SK-N-SH (cell line): ENCODE measurements around the gene ZNF891. TPM values are rescaled to one million over a fixed set of nuclear protein-coding genes. Genes with fewer than 3 reads are reported as not detected.

Experiments used
- CTCF ChIA-PET: fragments of 300-600, 350-600 bp; formaldehyde crosslinking; extraction: SDS; loops from one replicate; lab custom pipeline; 2021; lab: Yijun Ruan, JAX
- POLR2A ChIA-PET: fragments of 350-600 bp; sonication (Branson Sonifier 250); formaldehyde crosslinking; extraction: SDS; loops from one replicate; lab custom pipeline; 2020; ENCODE audit warnings: antibody characterized with exemption, inconsistent platforms; lab: Yijun Ruan, JAX
- DNase-seq: peaks from one replicate; pipeline ENCODE4 v3.0.0; 2012
- H2AFZ ChIP-seq: fragments of 200-600 bp; sonication (generic); 2 replicates; pipeline ENCODE4 v1.8.1; 2016; ENCODE audit warnings: antibody characterized with exemption, mild to moderate bottlenecking, low read depth
- H3F3A ChIP-seq: fragments of 200-600 bp; sonication (generic); replicated peaks from 2 replicates; pipeline ENCODE3; 2016; ENCODE audit warnings: antibody characterized with exemption, mild to moderate bottlenecking; ENCODE audit not compliant: insufficient read depth
- H3K27ac ChIP-seq, 2 experiments: fragments of 200-500 bp in 1 of 2; fragments of 200-600 bp in 1 of 2; sonication (Bioruptor generic) in 1 of 2; sonication (generic), shearing (Covaris generic) in 1 of 2; 2 replicates each; pipeline versions ENCODE4 v1.5.1 to v1.6.1; 2014 to 2016; ENCODE audit warnings: low read depth in 2 of 2, inconsistent platforms in 1 of 2, low read length in 1 of 2, mild to moderate bottlenecking in 1 of 2, mixed read lengths in 1 of 2
- H3K27me3 ChIP-seq: fragments of 200-600 bp; sonication (generic), shearing (Covaris generic); 2 replicates; pipeline ENCODE4 v1.6.1; 2016; ENCODE audit warnings: mixed run types; ENCODE audit not compliant: insufficient read depth
- H3K36me3 ChIP-seq, 2 experiments: fragments of 200-500 bp in 1 of 2; fragments of 200-600 bp in 1 of 2; sonication (Bioruptor generic) in 1 of 2; sonication (generic) in 1 of 2; replicated peaks in 1 of 2; 2 replicates each; pipeline versions ENCODE3 to v1.5.1; 2014 to 2016; ENCODE audit warnings: low read length in 1 of 2, mild to moderate bottlenecking in 1 of 2; ENCODE audit not compliant: insufficient read depth in 2 of 2, control insufficient read depth in 1 of 2
- H3K4me1 ChIP-seq, 2 experiments: fragments of 200-500 bp in 1 of 2; fragments of 200-600 bp in 1 of 2; sonication (Bioruptor generic) in 1 of 2; sonication (generic), shearing (Covaris generic) in 1 of 2; 2 replicates each; pipeline versions ENCODE4 v1.5.1 to v1.6.1; 2014 to 2016; ENCODE audit warnings: low read depth in 1 of 2, low read length in 1 of 2, mixed run types in 1 of 2; ENCODE audit not compliant: insufficient read depth in 2 of 2, control insufficient read depth in 1 of 2
- H3K4me2 ChIP-seq: fragments of 200-600 bp; sonication (generic), shearing (Covaris generic); 2 replicates; pipeline ENCODE4 v1.6.1; 2017; ENCODE audit warnings: mixed run types
- H3K4me3 ChIP-seq, 2 experiments: fragments of 200-500 bp in 1 of 2; fragments of 200-600 bp in 1 of 2; sonication (Bioruptor generic) in 1 of 2; sonication (generic), shearing (Covaris generic) in 1 of 2; 2 replicates each; pipeline versions ENCODE4 v1.5.1 to v1.8.1; 2014 to 2016; ENCODE audit warnings: low read depth in 2 of 2, inconsistent platforms in 1 of 2, low read length in 1 of 2, mild to moderate bottlenecking in 1 of 2, mixed read lengths in 1 of 2, moderate library complexity in 1 of 2
- H3K79me2 ChIP-seq: fragments of 200-600 bp; sonication (generic); 2 replicates; pipeline ENCODE4 v1.8.1; 2017; ENCODE audit warnings: mild to moderate bottlenecking; ENCODE audit not compliant: insufficient read depth
- H3K9ac ChIP-seq: fragments of 200-600 bp; sonication (generic); 2 replicates; pipeline ENCODE4 v1.6.1; 2017; ENCODE audit warnings: mixed run types
- H3K9me2 ChIP-seq: fragments of 200-600 bp; sonication (generic); 2 replicates; pipeline ENCODE4 v1.6.1; 2017; ENCODE audit warnings: mixed run types
- H3K9me3 ChIP-seq: fragments of 200-600 bp; sonication (generic); 2 replicates; pipeline ENCODE4 v1.6.1; 2017; ENCODE audit warnings: mixed run types, mild to moderate bottlenecking, moderate library complexity
- H4K20me1 ChIP-seq: fragments of 200-600 bp; sonication (generic); 2 replicates; pipeline ENCODE4 v1.6.1; 2017; ENCODE audit warnings: mild to moderate bottlenecking, mixed run types; ENCODE audit not compliant: insufficient read depth
- FOXM1 ChIP-seq: IDR thresholded peaks from 2 replicates; pipeline ENCODE4 v1.4.0; 2012; ENCODE audit warnings: low read depth, mild to moderate bottlenecking
- GABPA ChIP-seq: IDR thresholded peaks from 2 replicates; pipeline ENCODE4 v1.4.0; 2012; ENCODE audit warnings: low read depth, mild to moderate bottlenecking
- NFIC ChIP-seq: IDR thresholded peaks from 2 replicates; pipeline ENCODE4 v1.4.0; 2012; ENCODE audit warnings: borderline replicate concordance
- POLR2AphosphoS5 ChIP-seq: IDR thresholded peaks from 2 replicates; pipeline ENCODE4 v1.6.1; 2012; ENCODE audit warnings: low read depth, low read length
- RCOR1 ChIP-seq: fragments of 150-350 bp; IDR thresholded peaks from 2 replicates; pipeline ENCODE4 v1.6.1; 2017; ENCODE audit warnings: antibody characterized with exemption, low read length
- RXRA ChIP-seq: IDR thresholded peaks from 2 replicates; pipeline ENCODE4 v1.4.0; 2012; ENCODE audit warnings: low read depth, mild to moderate bottlenecking, borderline replicate concordance
- TEAD4 ChIP-seq: IDR thresholded peaks from 2 replicates; pipeline ENCODE4 v1.4.0; 2012; ENCODE audit warnings: mild to moderate bottlenecking, borderline replicate concordance; ENCODE audit not compliant: insufficient read depth
- WGBS: methylation state at CpG from one replicate; pipeline ENCODE4 v1.1.6; 2017; ENCODE audit warnings: low lambda C conversion rate; 5-methylcytosine and 5-hydroxymethylcytosine counted together
- polyA plus RNA-seq, 3 experiments: library from polyadenylated mRNA; depleted of rRNA; stranded (reverse); fragments of >200 nt; gene quantifications; 2 replicates each; pipeline ENCODE4 v1.2.3, GENCODE V29; 2012
- TF ChIP-seq, protein P1 (sequence below): fragments of 150-350 bp; IDR thresholded peaks from 2 replicates; pipeline ENCODE4 v1.6.1; 2016; ENCODE audit warnings: mild to moderate bottlenecking, low read depth, low read length
- TF ChIP-seq, protein P2 (sequence below): IDR thresholded peaks from 2 replicates; pipeline ENCODE4 v1.4.0; 2012; ENCODE audit warnings: low read depth, borderline replicate concordance
- TF ChIP-seq, protein P3 (sequence below): fragments of 150-350 bp; IDR thresholded peaks from 2 replicates; pipeline ENCODE4 v1.6.1; 2017; ENCODE audit warnings: antibody characterized with exemption, low read length, low read depth, borderline replicate concordance
- TF ChIP-seq, protein P4 (sequence below): IDR thresholded peaks from 2 replicates; pipeline ENCODE4 v1.4.0; 2012; ENCODE audit warnings: low read depth

ZNF891 gene
- polyA plus RNA-seq, 1 of the 3 experiments (the other 2 are of a cell fraction) = 0.33 TPM

DNA sequence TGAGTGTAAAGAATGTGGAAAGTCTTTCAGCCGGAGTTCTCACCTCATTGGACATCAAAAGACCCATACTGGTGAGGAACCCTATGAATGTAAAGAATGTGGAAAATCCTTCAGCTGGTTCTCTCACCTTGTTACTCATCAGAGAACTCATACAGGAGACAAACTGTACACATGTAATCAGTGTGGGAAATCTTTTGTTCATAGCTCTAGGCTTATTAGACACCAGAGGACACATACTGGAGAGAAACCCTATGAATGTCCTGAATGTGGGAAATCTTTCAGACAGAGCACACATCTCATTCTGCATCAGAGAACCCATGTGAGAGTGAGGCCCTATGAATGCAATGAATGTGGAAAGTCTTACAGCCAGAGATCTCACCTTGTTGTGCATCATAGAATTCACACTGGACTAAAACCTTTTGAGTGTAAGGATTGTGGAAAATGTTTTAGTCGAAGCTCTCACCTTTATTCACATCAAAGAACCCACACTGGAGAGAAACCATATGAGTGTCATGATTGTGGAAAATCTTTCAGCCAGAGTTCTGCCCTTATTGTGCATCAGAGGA, 26.1 kb upstream of the ZNF891 start:
- no peaks in the 10 kb centered on the region for H3K4me1 ChIP-seq
- 75% methylated on average over 2 of the region's 2 CpGs for WGBS
- H3K27ac ChIP-seq = no peak overlapping the region
- H3K79me2 ChIP-seq = no peaks in the 10 kb centered on the region
- CTCF ChIA-PET = no interaction called here
- no peak for TF ChIP-seq NFIC
- no peak for TF ChIP-seq POLR2AphosphoS5
- TF ChIP-seq FOXM1 = no peak
- H3K4me2 ChIP-seq = no peak overlapping the region
- no peaks in the 10 kb centered on the region for H3K27me3 ChIP-seq
- H3K9ac ChIP-seq = no peak overlapping the region
- no peak overlapping the region for H2AFZ ChIP-seq
- no peaks in the 10 kb centered on the region for H3K9me2 ChIP-seq
- H3K4me3 ChIP-seq = no peak overlapping the region; a peak in 1 of 4 replicates
- H3K36me3 ChIP-seq = peaks cover 54 to 72% of the 10 kb centered on the region in 2 experiments
- no peaks in the 10 kb centered on the region for H3F3A ChIP-seq
- POLR2A ChIA-PET = no interaction called here
- H4K20me1 ChIP-seq = no peaks in the 10 kb centered on the region
- DNase-seq = no peak
- peaks cover 40% of the 10 kb centered on the region for H3K9me3 ChIP-seq

DNA sequence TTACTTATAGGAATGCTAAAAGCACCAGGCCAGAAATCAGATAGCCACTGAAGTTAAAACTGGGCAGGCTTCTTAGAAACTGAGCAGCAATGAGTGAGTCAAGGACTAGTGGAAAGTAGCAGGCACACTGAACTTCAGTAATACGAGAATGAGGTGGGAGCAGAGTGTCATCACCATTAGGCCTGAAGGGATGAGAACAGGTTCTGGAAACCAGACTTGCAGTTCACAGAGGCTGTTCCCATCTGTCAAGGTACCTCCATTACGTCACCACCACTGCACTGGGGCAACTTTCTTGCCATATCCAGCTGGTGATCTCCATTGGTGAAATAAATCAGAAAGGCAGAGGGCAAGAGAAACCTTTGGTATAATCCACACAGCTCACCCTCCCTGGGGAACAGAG, 15.9 kb upstream of the ZNF891 start:
- Histone ChIP-seq H3K79me2 (no peaks in the 10 kb centered on the region), H3K4me2 (no peak overlapping the region), H3K9ac (no peak overlapping the region), H3K36me3 (peaks cover 12 to 57% of the 10 kb centered on the region in 2 experiments), H3K27me3 (no peaks in the 10 kb centered on the region), H3K27ac (no peak overlapping the region), H4K20me1 (no peaks in the 10 kb centered on the region), H2AFZ (no peak overlapping the region), H3K9me2 (no peaks in the 10 kb centered on the region), H3K4me3 (no peak overlapping the region; a peak in 1 of 4 replicates), H3F3A (no peaks in the 10 kb centered on the region), H3K9me3 (0 out of 2 replicates have a peak, but pooled peaks cover 12% of the 10 kb centered on the region), H3K4me1 (no peaks in the 10 kb centered on the region)
- POLR2A ChIA-PET = no interaction called here
- 92% methylated on average over 2 of the region's 2 CpGs for WGBS
- TF ChIP-seq NFIC (no peak), RCOR1 (no peak), RXRA (no peak), GABPA (no peak), TEAD4 (no peak)
- TF ChIP-seq, protein P1, sequence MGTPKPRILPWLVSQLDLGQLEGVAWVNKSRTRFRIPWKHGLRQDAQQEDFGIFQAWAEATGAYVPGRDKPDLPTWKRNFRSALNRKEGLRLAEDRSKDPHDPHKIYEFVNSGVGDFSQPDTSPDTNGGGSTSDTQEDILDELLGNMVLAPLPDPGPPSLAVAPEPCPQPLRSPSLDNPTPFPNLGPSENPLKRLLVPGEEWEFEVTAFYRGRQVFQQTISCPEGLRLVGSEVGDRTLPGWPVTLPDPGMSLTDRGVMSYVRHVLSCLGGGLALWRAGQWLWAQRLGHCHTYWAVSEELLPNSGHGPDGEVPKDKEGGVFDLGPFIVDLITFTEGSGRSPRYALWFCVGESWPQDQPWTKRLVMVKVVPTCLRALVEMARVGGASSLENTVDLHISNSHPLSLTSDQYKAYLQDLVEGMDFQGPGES = no peak
- TF ChIP-seq, protein P2, sequence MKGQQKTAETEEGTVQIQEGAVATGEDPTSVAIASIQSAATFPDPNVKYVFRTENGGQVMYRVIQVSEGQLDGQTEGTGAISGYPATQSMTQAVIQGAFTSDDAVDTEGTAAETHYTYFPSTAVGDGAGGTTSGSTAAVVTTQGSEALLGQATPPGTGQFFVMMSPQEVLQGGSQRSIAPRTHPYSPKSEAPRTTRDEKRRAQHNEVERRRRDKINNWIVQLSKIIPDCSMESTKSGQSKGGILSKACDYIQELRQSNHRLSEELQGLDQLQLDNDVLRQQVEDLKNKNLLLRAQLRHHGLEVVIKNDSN = no peak
- TF ChIP-seq, protein P3, sequence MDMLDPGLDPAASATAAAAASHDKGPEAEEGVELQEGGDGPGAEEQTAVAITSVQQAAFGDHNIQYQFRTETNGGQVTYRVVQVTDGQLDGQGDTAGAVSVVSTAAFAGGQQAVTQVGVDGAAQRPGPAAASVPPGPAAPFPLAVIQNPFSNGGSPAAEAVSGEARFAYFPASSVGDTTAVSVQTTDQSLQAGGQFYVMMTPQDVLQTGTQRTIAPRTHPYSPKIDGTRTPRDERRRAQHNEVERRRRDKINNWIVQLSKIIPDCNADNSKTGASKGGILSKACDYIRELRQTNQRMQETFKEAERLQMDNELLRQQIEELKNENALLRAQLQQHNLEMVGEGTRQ = no peak
- TF ChIP-seq, protein P4, sequence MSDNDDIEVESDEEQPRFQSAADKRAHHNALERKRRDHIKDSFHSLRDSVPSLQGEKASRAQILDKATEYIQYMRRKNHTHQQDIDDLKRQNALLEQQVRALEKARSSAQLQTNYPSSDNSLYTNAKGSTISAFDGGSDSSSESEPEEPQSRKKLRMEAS = no peak
- CTCF ChIA-PET = no interaction called here
- no peak for DNase-seq
